AG04449 (cell line): ENCODE data around the gene SLC9A9.

Source experiments
- CTCF ChIA-PET: fragments of 350-600 bp; formaldehyde crosslinking; extraction: SDS; loops from one replicate; lab custom pipeline; 2021; ENCODE audit warnings: antibody characterized with exemption; lab: Yijun Ruan, JAX
- POLR2A ChIA-PET: fragments of 400-600, 350-600 bp; formaldehyde crosslinking; extraction: SDS; loops from one replicate; lab custom pipeline; 2020; ENCODE audit warnings: antibody characterized with exemption, inconsistent platforms; lab: Yijun Ruan, JAX
- DNase-seq: peaks from one replicate; pipeline ENCODE4 v3.0.0-alpha.2; 2010; ENCODE audit warnings: low read depth, low spot score
- H3K4me3 ChIP-seq: 2 replicates; pipeline ENCODE4 v1.5.1; 2011; ENCODE audit warnings: low read depth, mild to moderate bottlenecking, control low read depth, low read length
- CTCF ChIP-seq: IDR thresholded peaks from one replicate; pipeline ENCODE4 v1.5.1; 2011; ENCODE audit warnings: mild to moderate bottlenecking, moderate library complexity, low read length, control low read depth, inconsistent platforms; ENCODE audit not compliant: insufficient read depth; ENCODE audit errors: missing control alignments

The SLC9A9 gene

GRCh38 chr3:143495527-143495926 is 352.7 kb downstream of the SLC9A9 start:
- H3K4me3 ChIP-seq, result no peak overlapping the region
- CTCF ChIA-PET, result no interaction called here
- no peak for TF ChIP-seq CTCF
- POLR2A ChIA-PET, result no interaction called here
- DNase-seq, result no peak

- DNase-seq, result no peak
- no peak for TF ChIP-seq CTCF
- no peak overlapping the region for H3K4me3 ChIP-seq
- ChIA-PET POLR2A (no interaction called here), CTCF (no interaction called here)
Measured at GRCh38 chr3:143486611-143487010, 361.7 kb downstream of the SLC9A9 start.

- ChIA-PET POLR2A (no interaction called here), CTCF (no interaction called here)
- DNase-seq, result no peak
- TF ChIP-seq CTCF, result no peak
- no peak overlapping the region for H3K4me3 ChIP-seq
Measured at GRCh38 chr3:143484846-143485512, 363.3 kb downstream of the SLC9A9 start.

GRCh38 chr3:143483214-143483613 is 365.1 kb downstream of the SLC9A9 start:
- CTCF ChIA-PET, result no interaction called here
- H3K4me3 ChIP-seq, result no peak overlapping the region
- POLR2A ChIA-PET, result no interaction called here
- no peak for DNase-seq
- no peak for TF ChIP-seq CTCF

GRCh38 chr3:143482106-143483088 is 365.9 kb downstream of the SLC9A9 start:
- no peak overlapping the region for H3K4me3 ChIP-seq
- ChIA-PET POLR2A (no interaction called here), CTCF (no interaction called here)
- DNase-seq, result no peak
- TF ChIP-seq CTCF, result no peak

- no peak for TF ChIP-seq CTCF
Measured at GRCh38 chr3:143480344-143480743, 367.9 kb downstream of the SLC9A9 start.

More at GRCh38 chr3:143480344-143480743, 367.9 kb downstream of the SLC9A9 start:
- CTCF ChIA-PET, result interaction anchor here (0.6 to 1.2 kb wide), 3 partner anchors 11 to 428 kb away, joined by 3 read pairs; no protein-coding TSS in a partner anchor
- no peak for DNase-seq
- no peak overlapping the region for H3K4me3 ChIP-seq
- POLR2A ChIA-PET, result no interaction called here
